Kidney (tissue), 14 donors: ENCODE measurements around the gene C1orf226. TPM values are rescaled to one million over a fixed set of nuclear protein-coding genes. Genes with fewer than 3 reads are reported as not detected.

ENCODE experiments used
- DNase-seq, 5 donors: peaks; one replicate each; pipeline ENCODE4 v3.0.0-alpha.2; 2013 to 2020
- FAIRE-seq: peaks from 2 replicates; lab custom pipeline; 2012; peaks lifted over from hg19 to GRCh38; lab: Jason Lieb, UNC
- H3K27ac ChIP-seq, 2 donors: one replicate each; pipeline ENCODE4 v1.7.0; 2013; ENCODE audit warnings: low read depth in 2 of 2, low read length in 2 of 2, inconsistent platforms in 1 of 2
- H3K27me3 ChIP-seq: one replicate; pipeline ENCODE4 v1.7.1; 2013; ENCODE audit warnings: low read length, inconsistent platforms; ENCODE audit not compliant: control insufficient read depth, insufficient read depth
- H3K36me3 ChIP-seq, 3 donors: one replicate each; pipeline versions ENCODE4 v1.7.0 to v1.7.1; 2013; ENCODE audit warnings: low read length in 3 of 3, control low read depth in 1 of 3, inconsistent platforms in 1 of 3; ENCODE audit not compliant: insufficient read depth in 3 of 3, control insufficient read depth in 2 of 3
- H3K4me1 ChIP-seq, 3 donors: one replicate each; pipeline versions ENCODE4 v1.7.0 to v1.7.1; 2013; ENCODE audit warnings: low read length in 3 of 3, inconsistent platforms in 1 of 3, low read depth in 1 of 3; ENCODE audit not compliant: control insufficient read depth in 2 of 3, insufficient read depth in 2 of 3
- H3K4me3 ChIP-seq, 3 donors: one replicate each; pipeline versions ENCODE4 v1.7.0 to v1.8.1; 2013; ENCODE audit warnings: low read length in 3 of 3, control low read depth in 1 of 3, inconsistent platforms in 1 of 3
- H3K9ac ChIP-seq, 3 donors: one replicate each; pipeline versions ENCODE4 v1.7.0 to v1.7.1; 2013; ENCODE audit warnings: low read length in 3 of 3, control low read depth in 1 of 3, inconsistent platforms in 1 of 3
- H3K9me3 ChIP-seq, 3 donors: one replicate each; pipeline versions ENCODE4 v1.7.0 to v1.7.1; 2013; ENCODE audit warnings: low read length in 3 of 3, control low read depth in 1 of 3, inconsistent platforms in 1 of 3; ENCODE audit not compliant: control insufficient read depth in 2 of 3, insufficient read depth in 1 of 3
- CTCF ChIP-seq: IDR thresholded peaks from 3 replicates; pipeline ENCODE4 v1.5.1; 2012; ENCODE audit warnings: mild to moderate bottlenecking, moderate library complexity, borderline replicate concordance; ENCODE audit not compliant: insufficient read depth; ENCODE audit errors: extremely low read depth
- intact Hi-C: fragments of 100-400 bp; cut with DNase I; formaldehyde crosslinking; loops from one replicate; pipeline ENCODE4 v1.11.1; 2022
- polyA plus RNA-seq: library from polyadenylated mRNA; stranded (reverse); fragments of 350-450 nt; fragmentation: Illumina TruSeq; extraction: RNeasy Lipid Tissue Mini Kit (QIAGEN cat#74804); gene quantifications from one replicate; pipeline ENCODE4 v1.2.3, GENCODE V29; 2014; ENCODE audit warnings: low read depth, low replicate concordance; ENCODE audit not compliant: insufficient read depth
- total RNA-seq: library from RNA; stranded (reverse); fragmentation: NEBNext Ultra II Directional; extraction: Animal tissue kit (Norgen Biotek cat#: 25700); gene quantifications from one replicate; pipeline ENCODE4 v1.2.1, GENCODE V29; 2021
- donor health status: control.
- donor health status: control.
- donor health status: control.
- donor health status: control.
- donor health status: control.
- donor health status: DM: yes; HTN: yes; CAD: no.
- donor health status: Normal renal cell carcinoma (clear cell type).

C1orf226 gene
- total and polyA plus RNA-seq, 2 donors from 2014 or later = 4.9 to 15.2 TPM

DNA sequence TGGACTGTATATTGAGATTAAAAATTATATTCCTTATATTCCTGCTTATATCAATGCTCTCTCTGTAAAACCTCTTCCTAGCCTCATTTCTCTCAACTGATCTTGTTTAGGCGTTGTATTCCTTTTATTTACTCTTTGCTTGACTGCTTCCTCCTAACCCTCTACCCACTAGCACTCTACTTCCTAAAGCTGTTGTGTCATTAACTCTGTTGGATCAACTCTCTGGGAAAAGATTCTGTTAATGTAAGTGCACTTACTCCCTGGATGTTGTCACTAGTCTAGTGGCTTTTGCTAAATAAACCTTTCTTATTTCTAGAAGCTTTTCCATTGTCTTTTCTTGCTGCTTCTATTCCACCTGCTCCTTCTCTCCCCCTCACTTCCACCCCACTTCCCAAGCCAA, 11.4 kb upstream of the C1orf226 start:
- Histone ChIP-seq H3K4me3 (no peak overlapping the region), H3K9ac (no peak overlapping the region), H3K9me3 (no peaks in the 10 kb centered on the region), H3K27me3 (no peaks in the 10 kb centered on the region), H3K27ac (no peak overlapping the region), H3K4me1 (peaks cover 0 to 2% (median 0%) of the 10 kb centered on the region in 3 donors), H3K36me3 (no peaks in the 10 kb centered on the region)
- no peak for DNase-seq
- TF ChIP-seq CTCF = no peak
- no peak for FAIRE-seq
- intact Hi-C loops = loop anchor here (10.0 kb wide), 1 partner anchor 315 kb away; no protein-coding TSS in a partner anchor

DNA sequence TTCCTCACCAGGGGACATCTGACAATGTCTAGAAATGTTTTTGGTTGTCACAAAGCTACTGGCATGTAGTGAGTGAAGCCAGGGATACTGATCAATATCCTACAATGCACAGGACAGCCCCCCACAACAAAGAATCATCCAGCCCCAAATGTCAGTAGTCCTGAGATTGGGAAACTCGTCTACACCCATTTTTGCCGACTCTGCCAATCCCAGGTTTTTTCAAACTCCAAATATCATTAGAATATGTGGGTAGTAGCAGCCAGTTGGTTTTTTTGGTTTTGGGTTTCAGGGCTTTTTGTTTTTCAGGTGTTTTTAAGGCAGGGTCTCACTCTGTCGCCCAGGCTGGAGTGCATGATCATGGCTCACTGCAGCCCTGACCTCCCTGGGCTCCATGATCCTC, 10.8 kb upstream of the C1orf226 start:
- Histone ChIP-seq H3K27me3 (no peaks in the 10 kb centered on the region), H3K9ac (no peak overlapping the region), H3K4me3 (no peak overlapping the region), H3K9me3 (no peaks in the 10 kb centered on the region), H3K36me3 (no peaks in the 10 kb centered on the region), H3K4me1 (no peaks in the 10 kb centered on the region), H3K27ac (no peak overlapping the region)
- no peak for TF ChIP-seq CTCF
- FAIRE-seq = no peak
- intact Hi-C loops = loop anchor here (10.0 kb wide), 1 partner anchor 316 kb away; no protein-coding TSS in a partner anchor
- DNase-seq = no peak

DNA sequence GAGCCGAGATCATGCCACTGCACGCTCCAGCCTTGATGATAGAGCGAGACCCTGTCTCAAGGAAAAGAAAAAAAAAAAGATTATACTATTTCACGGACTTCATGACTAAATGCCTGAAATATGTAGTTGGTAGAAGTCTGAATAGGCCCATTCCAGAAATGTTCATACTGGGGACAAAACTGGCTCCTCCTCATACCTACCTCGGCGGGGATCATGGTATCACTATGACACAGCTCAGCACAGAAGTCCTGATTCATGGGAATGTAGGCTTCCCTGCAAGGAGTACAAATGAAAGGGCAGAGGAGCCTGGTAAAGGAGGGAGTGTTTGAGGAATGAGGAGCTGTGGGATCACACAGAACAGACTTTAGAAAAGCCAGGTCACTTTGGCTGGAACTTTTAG, 9.9 kb upstream of the C1orf226 start:
- DNase-seq (no peak), FAIRE-seq (no peak)
- Histone ChIP-seq H3K36me3 (no peaks in the 10 kb centered on the region), H3K27ac (no peak overlapping the region), H3K9me3 (no peaks in the 10 kb centered on the region), H3K4me1 (no peaks in the 10 kb centered on the region), H3K4me3 (no peak overlapping the region), H3K9ac (no peak overlapping the region), H3K27me3 (no peaks in the 10 kb centered on the region)
- intact Hi-C loops = loop anchor here (10.0 kb wide), 1 partner anchor 317 kb away; no protein-coding TSS in a partner anchor
- TF ChIP-seq CTCF = no peak
